Retinal pigment epithelial cell (primary cell): Measurements from ENCODE around the gene DEFB128.
"Not testable (repeated sequence)": the region's sequence is repeated elsewhere in the genome, so short reads cannot be mapped to it uniquely, and the experiment has no call there.

Experiments used
- DNase-seq: peaks from one replicate; pipeline ENCODE4 v3.0.0-alpha.2; 2010; ENCODE audit warnings: low read depth
- H3K4me3 ChIP-seq: 2 replicates; pipeline ENCODE4 v1.5.1; 2011; ENCODE audit warnings: mild to moderate bottlenecking, low read length, control low read depth, moderate library complexity
- CTCF ChIP-seq: conservative IDR thresholded peaks from 2 replicates; pipeline ENCODE4 v1.5.1; 2011; ENCODE audit warnings: low read depth, low read length, control low read depth, inconsistent platforms

Gene DEFB128

GRCh38 chr20:208942-209566 lies 19.5 kb upstream of the DEFB128 start:
- no peak overlapping the region for H3K4me3 ChIP-seq
- peak; percentile 73 for TF ChIP-seq CTCF
- peak; percentile 41 for DNase-seq

GRCh38 chr20:203630-204029 lies 14.1 kb upstream of the DEFB128 start:
- H3K4me3 ChIP-seq, DNase-seq: not testable (repeated sequence)

GRCh38 chr20:199996-200395 lies 10.5 kb upstream of the DEFB128 start:
- DNase-seq: no peak
- no peak for TF ChIP-seq CTCF
- H3K4me3 ChIP-seq: no peak overlapping the region

- no peak for TF ChIP-seq CTCF
- no peak for DNase-seq
- H3K4me3 ChIP-seq: no peak overlapping the region
Observed at GRCh38 chr20:198225-198624, 8.7 kb upstream of the DEFB128 start.

GRCh38 chr20:187733-188132 lies 1.8 kb downstream of the DEFB128 start:
- H3K4me3 ChIP-seq: no peak overlapping the region
- TF ChIP-seq CTCF: no peak
- no peak for DNase-seq

- DNase-seq: no peak
- no peak for TF ChIP-seq CTCF
- H3K4me3 ChIP-seq: no peak overlapping the region
Observed at GRCh38 chr20:184288-184687, 5.2 kb downstream of the DEFB128 start.

GRCh38 chr20:168876-169275 lies 20.6 kb downstream of the DEFB128 start:
- no peak for DNase-seq
- H3K4me3 ChIP-seq: no peak overlapping the region
- no peak for TF ChIP-seq CTCF

GRCh38 chr20:164618-165017 lies 24.9 kb downstream of the DEFB128 start:
- no peak overlapping the region for H3K4me3 ChIP-seq
- TF ChIP-seq CTCF: no peak
- no peak for DNase-seq
